ENCODE measurements around the gene BRF1.

The BRF1 gene

DNA sequence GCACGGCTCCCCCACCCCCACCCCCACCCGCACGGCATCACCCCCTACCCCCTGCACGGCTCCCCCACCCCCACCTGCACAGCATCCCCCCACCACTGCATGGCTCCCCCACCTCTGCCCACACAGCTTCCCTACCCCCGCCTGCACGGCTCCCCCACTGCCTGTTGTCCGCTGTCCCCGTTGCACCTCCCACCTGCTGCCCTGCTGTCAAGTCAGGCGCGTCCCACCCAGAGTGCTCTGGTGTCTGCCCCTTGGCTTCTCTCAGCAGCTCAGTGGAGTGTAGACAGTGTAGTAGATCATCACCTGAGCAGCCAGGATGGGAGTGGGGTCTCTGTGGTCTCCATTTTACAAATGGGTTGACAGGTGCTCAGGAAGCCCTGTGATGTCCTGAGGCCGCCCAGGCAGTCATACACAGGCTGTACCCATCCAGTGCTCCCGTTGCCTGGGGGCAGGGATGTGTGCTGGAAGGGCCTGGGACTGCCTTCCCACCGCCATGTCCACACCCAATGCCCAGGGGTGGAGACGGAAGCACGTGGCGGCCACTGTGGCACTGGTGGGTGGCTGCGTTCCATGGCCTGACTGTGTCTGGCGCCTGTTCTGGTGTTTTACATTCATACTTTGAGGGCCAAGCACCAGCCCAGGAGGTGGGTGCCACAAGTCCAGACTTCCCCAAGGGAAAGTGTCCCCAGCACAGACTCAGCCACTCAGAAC is 46.2 kb upstream of the BRF1 start:
- in situ Hi-C loops (cut with MboI; ENCODE audit: low pct_unique_long_range_greater_than_20kb, low sequenced_read_pairs, unreplicated experiment) = no loop called here
- TF ChIP-seq, protein P1, sequence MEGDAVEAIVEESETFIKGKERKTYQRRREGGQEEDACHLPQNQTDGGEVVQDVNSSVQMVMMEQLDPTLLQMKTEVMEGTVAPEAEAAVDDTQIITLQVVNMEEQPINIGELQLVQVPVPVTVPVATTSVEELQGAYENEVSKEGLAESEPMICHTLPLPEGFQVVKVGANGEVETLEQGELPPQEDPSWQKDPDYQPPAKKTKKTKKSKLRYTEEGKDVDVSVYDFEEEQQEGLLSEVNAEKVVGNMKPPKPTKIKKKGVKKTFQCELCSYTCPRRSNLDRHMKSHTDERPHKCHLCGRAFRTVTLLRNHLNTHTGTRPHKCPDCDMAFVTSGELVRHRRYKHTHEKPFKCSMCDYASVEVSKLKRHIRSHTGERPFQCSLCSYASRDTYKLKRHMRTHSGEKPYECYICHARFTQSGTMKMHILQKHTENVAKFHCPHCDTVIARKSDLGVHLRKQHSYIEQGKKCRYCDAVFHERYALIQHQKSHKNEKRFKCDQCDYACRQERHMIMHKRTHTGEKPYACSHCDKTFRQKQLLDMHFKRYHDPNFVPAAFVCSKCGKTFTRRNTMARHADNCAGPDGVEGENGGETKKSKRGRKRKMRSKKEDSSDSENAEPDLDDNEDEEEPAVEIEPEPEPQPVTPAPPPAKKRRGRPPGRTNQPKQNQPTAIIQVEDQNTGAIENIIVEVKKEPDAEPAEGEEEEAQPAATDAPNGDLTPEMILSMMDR (IDR thresholded peaks at IDR 0.05; ENCODE audit: extremely low read depth, insufficient read depth, missing control alignments) = no peak
- DNase-seq (ENCODE audit: low spot score) = no peak

DNA sequence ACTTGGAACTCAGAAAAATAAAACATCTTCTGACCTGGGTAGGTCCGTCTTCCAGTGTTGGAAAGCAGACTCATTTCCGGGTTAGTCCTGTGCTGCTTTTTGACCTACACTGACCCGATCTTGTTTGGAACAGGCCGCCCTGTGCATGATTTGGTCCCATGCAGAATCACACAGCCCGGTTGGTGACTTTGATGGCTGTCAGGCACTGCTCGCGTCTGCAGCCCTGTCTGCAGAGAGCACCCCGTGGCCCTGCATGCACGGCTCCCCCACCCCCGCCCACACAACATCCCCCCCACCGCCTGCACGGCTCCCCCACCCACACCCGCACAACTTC is 45.4 kb upstream of the BRF1 start:
- TF ChIP-seq, protein P1 (IDR thresholded peaks at IDR 0.05; ENCODE audit: extremely low read depth, insufficient read depth, missing control alignments) = no peak
- in situ Hi-C loops (cut with MboI; ENCODE audit: low pct_unique_long_range_greater_than_20kb, low sequenced_read_pairs, unreplicated experiment) = no loop called here

DNA sequence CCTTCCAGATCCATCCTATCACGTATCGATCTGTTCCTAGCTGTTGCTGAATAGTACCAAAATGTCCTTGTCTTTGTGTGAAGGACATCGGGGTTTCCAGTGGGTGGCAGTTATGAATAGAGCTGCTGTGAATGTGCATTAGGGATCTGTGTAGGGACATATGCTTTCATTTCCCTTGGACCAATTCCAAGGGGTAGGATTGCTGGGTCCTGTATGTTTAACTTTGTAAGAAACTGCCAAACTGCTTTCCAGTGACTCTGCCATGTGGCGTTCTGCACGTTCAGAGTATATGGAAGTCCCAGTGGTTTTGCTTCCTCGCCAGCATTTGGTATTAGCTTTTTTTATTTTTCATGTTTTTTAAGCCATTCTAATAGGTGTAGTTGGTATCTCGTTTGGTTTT is 42.4 kb upstream of the BRF1 start:
- in situ Hi-C loops (cut with MboI; ENCODE audit: low pct_unique_long_range_greater_than_20kb, low sequenced_read_pairs, unreplicated experiment) = no loop called here
- DNase-seq (ENCODE audit: low spot score) = no peak
- TF ChIP-seq, protein P1 (IDR thresholded peaks at IDR 0.05; ENCODE audit: extremely low read depth, insufficient read depth, missing control alignments) = no peak

More for the DNA sequence above, 45.4 kb upstream of the BRF1 start:
- no peak for DNase-seq (ENCODE audit: low spot score)

DNA sequence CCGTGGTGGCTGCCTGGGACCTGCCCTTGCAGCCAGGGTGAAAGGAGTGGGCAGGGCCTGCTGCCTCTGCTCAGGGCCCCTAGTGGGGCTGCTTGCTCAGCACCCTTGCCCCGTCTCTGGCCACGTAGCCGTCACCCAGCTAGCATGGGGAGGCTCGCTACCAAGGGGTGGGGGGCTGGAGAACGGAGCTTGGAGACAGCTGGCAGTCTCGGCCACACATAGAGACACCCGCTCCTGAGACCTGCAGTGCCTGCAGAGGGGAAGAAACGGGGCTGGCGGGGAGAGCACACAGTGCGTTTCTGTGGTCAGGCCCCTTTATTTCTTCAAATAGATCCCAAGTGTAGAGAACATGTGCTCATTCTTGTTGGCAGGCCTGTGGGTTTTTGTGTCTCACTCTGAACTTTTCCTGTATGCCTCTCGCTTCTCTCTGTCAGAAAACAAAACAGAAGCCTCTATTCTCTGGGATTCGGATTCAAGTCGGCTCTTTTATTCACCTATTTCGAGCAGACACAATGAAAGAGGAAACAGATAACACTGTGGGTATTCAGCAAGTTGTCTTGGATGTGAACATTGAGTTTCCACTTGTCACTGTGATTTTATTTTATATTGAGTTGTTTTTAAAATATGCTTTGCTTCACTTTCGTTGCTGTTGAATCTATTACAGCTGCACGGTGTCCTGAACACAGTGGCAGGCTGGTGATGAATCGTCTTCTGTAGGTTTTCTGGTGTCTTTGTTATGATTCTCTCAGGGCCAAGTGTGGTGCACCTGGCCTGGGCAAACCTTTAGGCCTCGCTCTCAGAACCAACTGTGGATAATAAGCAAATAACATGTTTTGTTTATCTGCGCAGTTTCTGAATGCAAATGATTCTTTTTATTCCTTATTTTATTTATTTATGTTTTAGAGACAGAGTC is 40.3 kb upstream of the BRF1 start:
- TF ChIP-seq, protein P1 (IDR thresholded peaks at IDR 0.05; ENCODE audit: extremely low read depth, insufficient read depth, missing control alignments) = no peak
- in situ Hi-C loops (cut with MboI; ENCODE audit: low pct_unique_long_range_greater_than_20kb, low sequenced_read_pairs, unreplicated experiment) = no loop called here
- no peak for DNase-seq (ENCODE audit: low spot score)

DNA sequence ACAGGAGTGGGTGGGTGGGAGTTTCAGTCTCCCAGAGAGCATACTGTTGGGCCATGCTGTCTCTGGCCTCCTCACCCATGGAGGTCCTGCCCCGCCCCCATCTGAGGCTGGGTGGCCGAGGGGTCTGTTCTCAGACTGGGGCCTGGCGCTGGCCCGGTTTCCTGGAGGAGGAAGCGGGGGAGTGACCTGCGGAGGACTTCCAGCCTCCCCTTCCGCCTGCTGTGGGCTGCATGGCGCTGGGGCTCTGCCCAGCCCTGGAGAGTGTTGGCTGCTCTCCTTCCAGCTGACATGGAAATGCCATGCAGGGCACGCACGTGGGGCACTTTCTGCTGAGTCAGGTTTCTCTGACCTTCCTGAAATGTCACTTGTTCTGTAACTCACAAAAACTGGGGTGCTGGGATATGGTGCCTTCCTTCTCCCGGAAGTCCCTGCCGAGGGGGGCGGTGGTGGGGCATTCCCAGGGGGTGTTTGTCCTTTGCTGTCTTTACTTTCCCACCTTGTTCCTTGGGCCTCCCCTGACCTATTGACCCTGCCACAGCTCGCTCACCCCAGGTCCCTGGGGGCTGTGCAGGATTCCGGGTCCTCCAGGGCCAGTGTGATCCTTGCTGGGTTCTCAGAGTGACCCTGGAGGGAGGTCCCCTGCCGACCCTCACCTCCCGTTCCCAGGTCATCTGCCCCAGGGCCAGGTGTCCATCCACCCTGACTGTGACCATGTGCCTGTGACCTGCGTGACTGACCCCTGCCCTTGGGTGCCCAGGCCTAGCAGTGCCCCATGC is 37.4 kb upstream of the BRF1 start:
- in situ Hi-C loops (cut with MboI; ENCODE audit: low pct_unique_long_range_greater_than_20kb, low sequenced_read_pairs, unreplicated experiment) = no loop called here
- TF ChIP-seq, protein P1 (IDR thresholded peaks at IDR 0.05; ENCODE audit: extremely low read depth, insufficient read depth, missing control alignments) = no peak
- no peak for DNase-seq (ENCODE audit: low spot score)

DNA sequence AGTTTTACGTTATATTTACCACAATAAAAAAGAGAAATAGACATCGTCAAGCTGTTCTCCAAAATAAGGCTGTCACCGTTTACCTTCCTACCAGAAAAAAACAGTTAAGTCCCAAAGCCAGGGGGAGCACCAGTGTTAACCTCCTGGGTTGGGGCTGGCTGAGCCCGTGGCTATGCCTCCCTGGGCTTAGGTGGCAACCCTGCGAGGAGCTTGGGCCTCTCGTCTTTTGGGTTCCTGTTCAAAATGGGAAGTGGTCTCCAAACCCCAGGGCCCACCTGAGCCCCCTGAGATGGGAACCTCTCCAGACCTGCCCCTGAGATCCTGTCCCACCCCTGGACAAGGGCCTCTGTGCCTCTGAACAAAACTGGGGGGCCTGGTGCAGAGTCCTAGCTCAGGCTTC is 36.6 kb upstream of the BRF1 start:
- in situ Hi-C loops (cut with MboI; ENCODE audit: low pct_unique_long_range_greater_than_20kb, low sequenced_read_pairs, unreplicated experiment) = no loop called here
- TF ChIP-seq, protein P1 (IDR thresholded peaks at IDR 0.05; ENCODE audit: extremely low read depth, insufficient read depth, missing control alignments) = no peak
- no peak for DNase-seq (ENCODE audit: low spot score)

Data from GM13977 (cell line).